ENCODE data around the gene C1orf21.

DNA sequence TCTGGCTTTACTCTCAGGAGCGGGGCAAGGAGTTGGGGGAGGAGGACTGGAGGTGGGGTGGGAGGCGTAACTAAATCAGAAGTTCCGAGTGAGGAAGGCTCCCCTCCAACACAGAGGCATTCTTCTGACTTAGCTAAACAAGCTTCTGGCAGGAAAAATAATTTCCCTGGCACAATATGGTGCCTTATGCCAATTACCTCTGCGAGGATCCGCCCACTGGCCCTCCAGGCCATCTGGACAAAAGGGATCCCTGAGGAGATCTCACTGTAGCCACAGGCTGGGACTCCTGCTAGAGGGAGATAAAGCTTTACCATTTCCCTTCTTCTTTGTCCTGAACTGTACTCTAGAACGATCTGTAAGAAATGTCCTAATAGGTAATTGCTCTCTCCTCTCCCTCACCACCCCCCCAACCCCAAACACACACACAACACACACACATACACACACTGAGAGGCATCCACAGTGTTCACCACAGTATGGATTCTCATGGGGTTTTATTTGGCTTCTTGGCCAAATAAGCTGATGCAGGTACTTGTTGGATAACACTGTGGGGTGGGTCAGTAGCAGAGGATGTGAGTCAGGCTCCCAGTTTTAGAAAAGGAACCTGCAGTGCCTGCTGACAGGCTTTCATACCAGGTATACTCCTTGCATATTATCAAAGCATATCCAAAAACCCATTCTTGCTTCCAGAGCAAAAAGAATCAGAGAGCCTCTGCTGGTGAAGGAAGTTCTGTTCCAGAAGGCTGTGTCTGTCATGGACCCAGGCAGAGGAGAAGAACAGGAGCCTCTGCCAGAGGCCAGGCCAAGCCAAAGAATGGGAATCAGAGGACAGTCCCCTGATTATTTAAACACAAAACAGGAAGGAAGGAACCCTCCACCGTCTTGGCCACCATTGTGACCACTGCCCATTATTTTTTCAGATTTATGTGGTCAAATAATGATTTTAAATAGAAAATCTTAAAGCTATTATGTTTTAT is 169.1 kb downstream of the C1orf21 start:
- TF ChIP-seq CTCF (conservative IDR thresholded peaks at IDR 0.05; ENCODE audit: low read depth, low read length) (no peak), FOS (IDR thresholded peaks at IDR 0.05; ENCODE audit: low read depth, low read length) (no peak)
